ENCODE measurements around the gene CCDC194.
A peak's percentile ranks its signal among the peaks of the same experiment; 100 is the strongest.

The CCDC194 gene, protein sequence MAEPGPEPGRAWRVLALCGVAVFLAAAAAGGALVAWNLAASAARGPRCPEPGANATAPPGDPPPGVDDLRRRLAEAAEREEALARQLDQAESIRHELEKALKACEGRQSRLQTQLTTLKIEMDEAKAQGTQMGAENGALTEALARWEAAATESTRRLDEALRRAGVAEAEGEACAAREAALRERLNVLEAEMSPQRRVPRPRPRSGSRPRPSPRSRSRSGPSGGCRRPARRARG

DNA sequence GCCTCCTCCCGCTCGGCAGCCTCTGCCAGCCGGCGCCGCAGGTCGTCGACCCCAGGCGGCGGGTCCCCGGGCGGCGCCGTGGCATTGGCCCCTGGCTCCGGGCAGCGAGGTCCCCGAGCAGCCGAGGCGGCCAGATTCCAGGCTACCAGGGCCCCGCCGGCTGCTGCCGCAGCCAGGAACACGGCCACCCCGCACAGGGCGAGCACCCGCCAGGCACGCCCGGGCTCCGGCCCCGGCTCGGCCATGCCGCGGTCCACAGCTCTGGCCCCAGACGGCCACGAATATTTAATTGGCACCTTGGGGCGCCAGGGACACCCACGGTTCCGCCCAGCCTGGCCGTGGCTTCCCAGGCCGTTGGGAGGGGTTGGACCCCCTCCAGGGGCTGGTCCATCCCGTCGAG, at the start of gene CCDC194:
TSS of gene CCDC194 (minus strand) at position 283 of the 400 bp plus-strand sequence. CDS start at position 245, 38 bp downstream.
- in situ Hi-C loops (cut with MboI; ENCODE audit: low pct_unique_long_range_greater_than_20kb, low sequenced_read_pairs): no loop called here

DNA sequence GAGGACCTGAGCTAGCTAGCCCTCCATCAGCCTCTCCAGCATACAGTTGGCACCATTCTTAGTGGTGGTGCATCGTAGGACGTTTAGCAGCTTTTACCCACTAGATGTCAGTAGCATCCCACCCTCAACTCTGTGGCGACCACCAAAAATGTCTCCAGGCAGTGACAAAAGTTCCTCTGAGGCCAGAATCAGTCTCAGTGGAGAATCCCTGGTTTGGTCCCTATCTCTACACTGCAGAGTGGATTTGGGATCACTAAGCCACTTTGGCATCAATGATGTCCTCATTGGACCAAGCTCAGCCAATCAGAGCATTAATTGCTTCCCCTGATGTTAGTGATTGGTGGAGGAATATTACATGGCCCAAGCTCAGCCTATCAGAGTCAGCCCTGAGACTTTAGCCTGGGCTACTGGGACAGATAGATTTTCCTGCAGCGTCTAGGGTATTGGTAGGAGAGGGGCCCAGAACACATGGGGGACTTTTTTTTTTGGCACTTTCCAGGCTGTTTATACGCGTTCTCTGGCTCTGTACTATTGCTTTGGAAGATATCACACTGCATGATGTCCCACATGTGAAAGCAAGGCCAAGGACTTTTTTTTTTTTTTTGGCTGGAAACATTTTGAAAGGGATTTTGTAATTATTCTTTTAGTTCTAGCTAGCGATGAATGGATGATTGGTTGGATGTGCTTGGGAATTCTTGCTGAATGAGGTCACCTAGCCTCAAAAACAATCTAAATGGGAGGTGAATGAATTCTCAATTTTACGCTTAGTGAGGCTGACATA, 47.4 kb upstream of the CCDC194 start:
- in situ Hi-C loops (cut with MboI; ENCODE audit: low pct_unique_long_range_greater_than_20kb, low sequenced_read_pairs): no loop called here
- DNase-seq: peak; percentile 76

More for the DNA sequence above, at the start of gene CCDC194:
- no peak for DNase-seq

DNA sequence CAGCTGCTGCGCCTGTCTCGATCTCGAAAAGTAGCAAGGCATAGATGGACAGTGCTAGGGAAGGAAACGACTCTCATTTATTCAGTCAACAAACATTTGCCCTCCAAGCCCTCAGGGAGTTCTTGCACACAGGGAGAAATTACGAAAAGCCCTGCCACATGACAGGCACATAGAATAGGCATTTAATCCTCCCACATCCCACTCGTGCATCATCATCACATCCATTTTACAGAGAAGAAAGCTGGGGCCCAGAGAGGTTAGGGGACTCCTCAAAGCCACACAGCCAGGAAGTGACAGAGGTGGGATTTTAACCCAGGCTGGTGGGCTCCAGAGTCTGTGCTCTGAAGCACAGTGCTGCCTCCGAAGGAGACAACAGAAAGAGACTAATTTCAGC, 42.9 kb upstream of the CCDC194 start:
- DNase-seq: no peak
- in situ Hi-C loops (cut with MboI; ENCODE audit: low pct_unique_long_range_greater_than_20kb, low sequenced_read_pairs): no loop called here

DNA sequence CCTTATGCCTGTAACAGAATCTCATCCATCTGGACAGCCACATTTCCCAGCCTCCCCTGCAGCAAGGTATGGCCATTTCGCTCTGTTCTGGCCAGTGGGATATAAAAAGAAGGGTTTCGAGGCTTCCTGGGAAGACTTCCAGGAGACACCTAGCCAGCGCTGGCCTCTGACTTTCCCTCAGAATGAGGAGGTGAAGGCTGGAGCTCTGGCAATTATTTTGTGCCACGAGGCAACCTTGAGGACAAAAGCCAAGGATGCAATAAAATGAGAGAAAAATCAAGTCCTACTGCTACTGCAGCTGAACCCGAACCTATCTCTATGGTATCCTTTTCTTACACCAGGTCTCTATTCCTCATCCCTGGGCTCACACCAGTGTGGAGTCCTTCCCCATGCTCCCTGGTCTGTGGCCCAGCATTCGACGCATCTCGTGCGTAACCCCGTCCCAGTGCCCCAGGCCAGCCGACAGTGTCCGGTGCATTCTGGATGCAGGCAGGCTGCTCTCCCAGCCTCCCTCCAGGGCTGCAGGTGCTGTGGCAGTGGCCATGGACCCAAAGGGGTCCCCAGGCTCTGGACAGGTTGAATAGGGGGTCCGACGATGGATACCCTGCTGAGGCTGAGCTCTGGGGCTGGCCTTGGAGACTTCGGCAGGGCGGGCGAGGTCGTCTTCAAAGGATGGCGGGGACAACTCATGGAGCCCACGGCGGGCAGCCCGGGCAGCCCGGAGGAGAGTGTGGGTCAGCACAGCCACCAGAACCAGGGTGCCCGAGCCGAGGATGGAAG, 42.3 kb upstream of the CCDC194 start:
- in situ Hi-C loops (cut with MboI; ENCODE audit: low pct_unique_long_range_greater_than_20kb, low sequenced_read_pairs): no loop called here
- DNase-seq: no peak

DNA sequence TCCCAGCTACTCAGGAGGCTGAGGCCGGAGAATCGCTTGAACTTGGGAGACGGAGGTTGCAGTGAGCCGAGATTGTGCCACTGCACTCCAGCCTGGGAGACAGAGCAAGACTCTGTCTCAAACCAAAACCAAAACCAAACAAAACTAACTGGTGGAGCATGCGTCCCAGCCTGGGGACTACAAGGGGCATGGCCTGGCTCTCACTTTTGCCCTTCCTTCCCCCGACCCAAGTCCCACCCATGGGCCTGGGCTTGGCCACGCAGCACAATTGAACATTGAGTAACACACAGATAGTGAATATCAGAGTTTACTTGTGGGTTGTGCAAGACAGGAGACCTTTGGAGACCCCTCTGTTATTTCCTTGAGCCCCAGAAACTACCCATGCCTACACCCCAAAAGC, 41.2 kb upstream of the CCDC194 start:
- in situ Hi-C loops (cut with MboI; ENCODE audit: low pct_unique_long_range_greater_than_20kb, low sequenced_read_pairs): no loop called here
- DNase-seq: no peak

DNA sequence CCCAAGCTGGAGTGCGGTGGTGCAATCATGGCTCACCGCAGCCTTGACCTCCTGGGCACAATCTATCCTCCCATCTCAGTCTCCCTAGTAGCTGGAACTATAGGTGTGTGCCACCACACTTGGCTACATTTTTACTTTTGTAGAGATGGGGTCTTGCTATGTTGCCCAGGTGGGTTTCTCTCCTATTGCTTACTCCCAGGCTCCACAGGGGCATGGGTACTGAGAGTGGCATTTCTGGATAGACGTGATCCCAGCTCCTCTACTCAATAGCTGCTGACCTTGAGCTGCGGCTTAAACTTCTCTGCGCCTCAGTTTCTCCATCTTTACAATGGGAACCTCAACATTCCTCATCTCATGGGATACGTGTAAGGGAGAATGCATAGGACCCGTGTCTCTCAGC, 37.4 kb upstream of the CCDC194 start:
- in situ Hi-C loops (cut with MboI; ENCODE audit: low pct_unique_long_range_greater_than_20kb, low sequenced_read_pairs): no loop called here
- no peak for DNase-seq

DNA sequence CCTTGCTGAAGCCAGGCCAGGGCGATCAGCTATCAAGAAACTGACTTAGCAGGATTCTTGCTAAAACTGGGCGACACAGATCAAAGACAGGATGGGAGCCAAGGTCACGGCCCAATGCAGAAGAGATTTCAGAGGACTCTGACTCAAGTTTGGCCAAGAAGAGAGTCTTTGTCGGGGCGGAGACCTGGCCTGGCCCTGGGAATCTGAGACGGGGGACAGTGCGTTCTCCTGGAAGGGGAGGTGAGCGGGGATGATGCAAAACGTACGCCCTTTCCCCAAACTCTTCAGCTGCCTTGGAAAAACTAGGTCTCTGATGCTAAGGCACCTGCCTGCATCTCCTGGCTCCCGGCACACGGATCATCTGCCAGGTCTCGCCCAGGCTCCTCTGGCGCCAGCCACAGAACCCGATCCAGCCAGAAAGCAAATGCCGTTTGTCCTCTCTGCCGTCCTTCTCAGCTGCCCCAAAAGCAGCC, 35.7 kb upstream of the CCDC194 start:
- in situ Hi-C loops (cut with MboI; ENCODE audit: low pct_unique_long_range_greater_than_20kb, low sequenced_read_pairs): no loop called here
- no peak for DNase-seq

DNA sequence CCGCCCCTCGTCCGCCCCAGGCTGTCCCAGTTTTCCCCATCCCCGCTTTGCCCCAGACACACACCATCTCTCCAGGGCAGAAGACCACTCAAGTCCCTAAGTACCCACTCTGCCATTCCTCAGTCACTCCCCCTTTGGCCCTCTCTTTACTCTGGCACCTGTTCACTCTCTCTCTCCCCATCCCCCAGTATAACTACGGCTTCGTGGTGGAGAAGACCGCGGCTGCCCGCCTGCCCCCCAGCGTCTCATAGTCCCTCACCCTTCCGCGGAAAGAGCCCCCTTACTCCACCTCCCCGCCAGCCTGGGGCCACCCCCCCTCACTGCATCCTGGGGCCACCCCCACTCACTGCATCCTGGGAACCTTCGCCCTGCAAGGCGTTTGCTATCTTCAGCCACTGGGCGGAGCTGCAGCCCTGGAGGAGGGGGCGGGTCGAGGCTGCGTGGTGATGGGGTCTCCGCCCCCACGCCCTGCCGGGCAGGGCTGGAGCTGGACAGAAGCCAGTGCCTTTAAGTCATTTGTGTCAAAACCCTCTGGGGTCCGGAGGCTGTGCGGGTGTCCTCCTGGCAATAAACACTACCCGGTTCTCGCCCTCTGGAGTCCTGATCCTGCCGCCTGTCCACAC, 30.9 kb upstream of the CCDC194 start:
- peak; percentile 67 for DNase-seq
- in situ Hi-C loops (cut with MboI; ENCODE audit: low pct_unique_long_range_greater_than_20kb, low sequenced_read_pairs): no loop called here

DNA sequence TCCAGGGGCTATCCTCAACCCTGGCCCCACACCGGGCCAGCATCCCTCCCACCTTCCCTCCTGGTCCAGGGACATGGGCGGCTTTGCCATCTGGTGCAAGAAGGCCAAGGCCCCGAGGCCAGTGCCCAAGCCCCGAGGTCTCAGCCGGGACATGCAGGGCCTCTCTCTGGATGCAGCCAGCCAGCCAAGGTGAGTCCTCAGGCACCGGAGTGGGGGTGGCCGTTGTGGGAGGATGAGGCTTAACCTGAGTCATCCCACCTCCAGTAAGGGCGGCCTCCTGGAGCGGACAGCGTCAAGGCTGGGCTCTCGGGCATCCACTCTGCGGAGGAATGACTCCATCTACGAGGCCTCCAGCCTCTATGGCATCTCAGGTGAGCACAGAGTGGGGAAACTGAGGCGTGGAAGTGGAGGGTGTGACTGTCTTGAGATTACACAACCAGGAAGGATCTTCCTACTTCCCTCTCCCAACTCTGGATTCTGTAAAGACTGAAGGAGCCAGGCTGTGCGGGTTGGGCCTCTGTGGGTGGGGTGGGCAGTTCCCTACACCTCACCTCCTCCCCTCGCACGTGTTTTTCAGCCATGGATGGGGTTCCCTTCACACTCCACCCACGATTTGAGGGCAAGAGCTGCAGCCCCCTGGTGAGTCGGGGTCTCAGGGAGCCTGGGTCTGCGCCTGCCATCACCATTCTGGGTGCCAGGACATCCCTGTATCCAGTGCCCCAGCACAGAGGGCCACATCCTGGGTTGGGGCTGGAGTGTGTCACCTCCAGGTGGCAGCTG, 29.6 kb upstream of the CCDC194 start:
- in situ Hi-C loops (cut with MboI; ENCODE audit: low pct_unique_long_range_greater_than_20kb, low sequenced_read_pairs): no loop called here
- DNase-seq: no peak

DNA sequence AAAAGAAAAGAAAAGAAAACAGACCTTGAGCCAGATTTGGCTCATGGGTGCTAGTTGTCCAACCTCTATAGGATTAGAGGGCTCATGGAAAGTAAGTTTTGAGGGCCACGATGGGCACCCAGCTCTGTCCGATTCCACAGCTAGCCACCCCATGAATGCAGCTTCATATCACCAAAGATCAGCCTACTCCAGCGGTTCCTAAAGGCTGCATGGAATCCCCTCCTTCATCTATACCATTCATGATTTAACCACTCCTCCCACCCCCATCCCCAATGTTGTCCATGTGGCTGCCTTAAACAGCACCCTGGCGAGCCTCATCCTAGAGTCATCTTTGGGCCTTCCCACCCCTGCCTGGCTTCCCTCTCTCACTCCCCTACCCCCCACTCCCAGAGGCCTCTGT, 27.9 kb upstream of the CCDC194 start:
- no peak for DNase-seq
- in situ Hi-C loops (cut with MboI; ENCODE audit: low pct_unique_long_range_greater_than_20kb, low sequenced_read_pairs): no loop called here

DNA sequence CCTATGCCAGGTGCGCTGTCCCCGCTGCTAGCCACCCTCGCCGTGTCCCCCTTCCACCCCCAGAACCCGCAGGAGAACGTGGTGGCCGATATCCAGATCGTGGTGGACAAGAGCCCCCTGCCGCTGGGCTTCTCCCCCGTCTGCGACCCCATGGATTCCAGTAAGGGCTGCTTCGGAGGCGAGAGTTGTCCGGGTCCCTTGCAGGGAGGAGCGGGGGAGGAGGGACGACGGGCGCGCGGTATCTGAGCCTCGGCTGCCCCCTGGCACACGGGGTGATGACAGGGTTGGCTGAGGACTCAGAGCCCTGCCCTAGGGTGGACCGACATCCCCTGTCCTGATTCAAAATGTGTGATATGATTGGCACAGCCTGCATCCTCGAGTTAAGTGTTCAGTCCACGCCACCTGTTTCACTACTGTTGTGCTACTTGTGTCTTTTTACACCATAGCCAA, 26.5 kb upstream of the CCDC194 start:
- DNase-seq: peak; percentile 46
- in situ Hi-C loops (cut with MboI; ENCODE audit: low pct_unique_long_range_greater_than_20kb, low sequenced_read_pairs): no loop called here

DNA sequence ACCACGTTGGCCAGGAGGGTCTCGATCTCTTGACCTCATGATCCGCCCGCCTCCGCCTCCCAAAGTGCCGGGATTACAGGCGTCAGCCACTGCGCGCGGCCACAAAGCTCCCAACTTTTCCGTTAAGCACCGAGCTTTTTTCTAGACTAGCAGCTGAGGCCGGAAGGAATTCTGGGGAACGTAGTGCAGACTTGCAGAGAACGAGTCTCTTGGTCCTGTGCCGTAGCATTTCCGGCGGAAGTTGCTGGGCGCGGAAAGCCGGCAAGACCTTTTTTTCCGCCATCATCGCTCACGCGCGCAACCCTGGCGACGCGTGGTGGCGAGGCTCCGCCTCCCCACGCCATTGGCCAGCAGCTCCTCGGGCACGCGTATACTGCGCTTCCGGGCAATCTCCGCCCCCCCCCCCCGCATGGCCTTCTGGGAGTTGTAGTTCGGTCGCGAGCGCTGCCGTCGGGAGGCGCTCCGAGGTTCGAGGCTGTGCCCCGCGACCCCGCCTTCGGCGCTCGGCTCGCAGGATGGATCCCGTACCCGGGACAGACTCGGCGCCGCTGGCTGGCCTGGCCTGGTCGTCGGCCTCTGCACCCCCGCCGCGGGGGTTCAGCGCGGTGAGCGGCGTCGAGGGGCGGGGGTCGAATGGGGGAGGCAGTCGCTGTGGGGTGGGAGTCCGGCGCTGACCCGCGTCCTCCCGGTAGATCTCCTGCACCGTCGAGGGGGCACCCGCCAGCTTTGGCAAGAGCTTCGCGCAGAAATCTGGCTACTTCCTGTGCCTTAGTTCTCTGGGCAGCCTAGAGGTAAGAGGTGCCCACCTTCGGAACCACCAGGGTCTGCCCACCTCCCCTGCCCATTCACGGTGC, 25.9 kb upstream of the CCDC194 start, which contains the start of gene MVB12A:
TSS of gene MVB12A (plus strand) at position 427 of the 854 bp plus-strand sequence. CDS start at position 516, 89 bp downstream.
- peak; percentile 99 for DNase-seq
- in situ Hi-C loops (cut with MboI; ENCODE audit: low pct_unique_long_range_greater_than_20kb, low sequenced_read_pairs): no loop called here

DNA sequence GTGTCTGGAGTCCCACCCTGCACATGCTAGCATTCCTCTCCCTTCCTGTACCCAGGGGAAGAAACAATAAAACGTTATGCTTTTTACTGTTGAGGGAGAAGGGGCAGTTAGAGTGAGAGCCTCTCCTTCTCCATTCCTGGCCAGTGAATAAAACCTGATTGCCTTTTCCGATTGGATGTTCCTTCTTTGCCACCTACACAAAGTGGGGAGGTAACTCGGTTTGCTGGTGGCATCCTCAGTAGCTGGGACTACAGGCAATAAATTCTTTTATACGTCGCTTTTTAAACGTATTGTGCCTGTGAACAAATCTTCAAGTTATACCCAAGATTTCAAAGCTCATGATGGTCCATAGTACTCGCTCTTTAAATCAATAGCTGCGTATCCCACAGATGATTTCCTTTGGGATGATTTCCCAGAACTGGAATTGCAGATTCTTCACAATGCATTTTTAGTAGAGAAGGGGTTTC, 25.2 kb upstream of the CCDC194 start:
- DNase-seq: no peak
- in situ Hi-C loops (cut with MboI; ENCODE audit: low pct_unique_long_range_greater_than_20kb, low sequenced_read_pairs): no loop called here

DNA sequence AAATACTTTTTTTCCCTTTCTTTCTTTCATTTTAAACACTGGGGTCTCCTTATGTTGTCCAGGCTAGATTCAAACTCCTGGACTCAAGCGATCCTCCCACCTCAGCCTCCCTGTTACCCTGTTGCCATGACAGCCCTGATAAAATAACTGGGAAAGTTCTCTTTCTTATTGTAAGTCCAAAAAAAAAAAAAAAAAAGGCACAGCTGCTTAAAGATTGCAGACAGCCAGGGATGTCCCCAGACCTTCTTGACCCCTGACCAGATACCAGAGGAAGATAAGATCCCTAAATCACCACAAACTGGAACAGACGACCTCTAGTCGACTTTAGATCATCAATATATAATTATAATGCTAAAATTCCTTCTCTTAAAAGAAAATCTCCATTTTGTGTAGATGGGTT, 24.7 kb upstream of the CCDC194 start:
- in situ Hi-C loops (cut with MboI; ENCODE audit: low pct_unique_long_range_greater_than_20kb, low sequenced_read_pairs): no loop called here
- DNase-seq: no peak

DNA sequence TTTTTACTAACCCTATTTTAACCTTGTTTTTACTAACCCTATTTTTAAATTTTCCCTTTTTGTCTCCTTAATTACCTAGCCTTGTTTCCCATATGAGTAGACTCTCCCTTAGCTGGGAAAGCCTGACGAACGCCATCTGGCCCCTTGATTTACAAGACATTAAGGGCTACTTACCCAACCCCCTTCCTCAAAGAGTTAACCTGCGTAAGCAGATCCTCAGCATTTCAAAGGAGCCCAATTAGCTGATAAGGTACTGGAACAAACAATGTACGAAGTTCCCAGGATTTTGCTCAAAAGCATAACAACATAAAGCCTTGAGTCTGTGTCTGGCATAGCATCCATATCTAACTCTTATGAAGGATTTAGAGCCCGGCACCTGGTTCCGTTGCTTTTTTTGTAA, 21.1 kb upstream of the CCDC194 start:
- in situ Hi-C loops (cut with MboI; ENCODE audit: low pct_unique_long_range_greater_than_20kb, low sequenced_read_pairs): no loop called here
- DNase-seq: no peak

DNA sequence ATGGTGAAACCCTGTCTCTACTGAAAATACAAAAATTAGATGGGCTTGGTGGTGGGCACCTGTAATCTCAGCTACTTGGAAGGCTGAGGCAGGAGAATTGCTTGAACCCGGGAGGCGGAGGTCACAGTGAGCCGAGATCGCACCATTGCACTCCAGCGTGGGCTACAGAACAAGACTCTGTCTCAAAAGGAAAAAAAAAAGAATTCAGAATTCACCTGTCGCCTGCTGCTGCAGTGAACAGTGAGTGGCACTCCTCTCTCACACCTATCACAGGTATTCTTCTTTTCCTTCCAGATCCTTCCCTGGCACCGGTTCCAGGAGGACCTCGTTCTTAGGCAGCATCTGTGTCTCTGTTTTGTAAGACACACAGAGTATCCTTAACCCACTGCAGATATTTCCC, 20.1 kb upstream of the CCDC194 start:
- in situ Hi-C loops (cut with MboI; ENCODE audit: low pct_unique_long_range_greater_than_20kb, low sequenced_read_pairs): no loop called here
- no peak for DNase-seq

DNA sequence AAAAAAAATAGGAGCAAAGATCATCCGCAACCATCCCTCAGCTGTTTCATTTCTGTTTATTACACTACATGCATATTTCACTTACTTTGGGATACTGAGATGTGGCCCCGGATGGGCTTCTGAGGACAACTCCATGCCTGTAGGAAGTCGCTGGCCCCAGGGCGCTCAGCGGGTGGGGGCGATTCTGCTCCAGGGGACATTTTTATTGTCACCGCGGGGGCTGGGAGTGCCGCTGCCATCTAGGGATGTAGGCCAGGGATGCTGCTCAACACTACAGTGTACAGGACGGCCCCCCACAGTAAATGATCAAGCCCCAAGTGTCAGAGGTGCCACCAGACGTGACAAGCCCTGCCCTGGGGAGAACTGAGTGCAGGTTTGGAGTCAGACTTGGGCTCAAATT, 17.8 kb upstream of the CCDC194 start:
- DNase-seq: no peak
- in situ Hi-C loops (cut with MboI; ENCODE audit: low pct_unique_long_range_greater_than_20kb, low sequenced_read_pairs): no loop called here

DNA sequence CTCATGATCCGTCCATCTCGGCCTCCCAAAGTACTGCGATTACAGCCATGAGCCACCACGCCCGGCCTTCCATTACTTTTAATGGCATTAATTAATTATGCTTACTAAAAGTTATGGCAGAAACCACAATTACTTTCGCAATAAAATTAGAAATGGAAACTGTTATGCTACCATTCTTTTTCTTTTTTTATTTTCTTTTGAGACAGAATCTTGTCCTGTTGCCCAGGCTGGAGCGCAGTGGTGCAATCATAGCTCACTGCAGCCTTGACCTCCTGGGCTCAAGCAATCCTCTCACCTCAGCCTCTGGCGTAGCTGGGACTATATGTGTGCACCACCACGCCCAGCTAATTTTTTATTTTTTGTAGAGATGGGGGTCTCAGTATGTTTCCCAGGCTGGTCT, 16.0 kb upstream of the CCDC194 start:
- DNase-seq: no peak
- in situ Hi-C loops (cut with MboI; ENCODE audit: low pct_unique_long_range_greater_than_20kb, low sequenced_read_pairs): no loop called here

Measured in KBM-7 (cell line).